Spleen (tissue), 7 donors: ENCODE results near the gene PRKG1.

ENCODE experiments used
- CTCF ChIP-seq, 11 experiments: fragments of 200-600 bp in 7 of 11; fragments of 450-650 bp in 4 of 11; sonication (generic) in 4 of 11; IDR thresholded peaks in 8 of 11; conservative IDR thresholded peaks in 3 of 11; 1 replicate in 7 of 11; 2 replicates in 4 of 11; pipeline versions ENCODE4 v1.4.0 to v1.8.0; 2016 to 2021; ENCODE audit warnings: antibody characterized with exemption in 11 of 11, inconsistent platforms in 4 of 11, mild to moderate bottlenecking in 1 of 11
- POLR2A ChIP-seq, 3 donors: fragments of 450-650 bp; IDR thresholded peaks; one replicate each; pipeline ENCODE4 v1.5.1; 2017; ENCODE audit warnings: antibody characterized with exemption in 3 of 3, mild to moderate bottlenecking in 1 of 3
- POLR2AphosphoS5 ChIP-seq, 3 donors: sonication (generic); formaldehyde crosslinking; IDR thresholded peaks; one replicate each; pipeline ENCODE4 v1.5.1; 2017; ENCODE audit warnings: antibody characterized with exemption in 3 of 3
- donor health status: DM: no; HTN: no; CAD: no; lungs with moderate emphysema.
- donor health status: DM: no; HTN: no; CAD: no.
- donor health status: DM: no; HTN: no; CAD: no.

- TF ChIP-seq CTCF (IDR thresholded peaks at IDR 0.05 in 8 of 11, conservative IDR thresholded peaks at IDR 0.05 in 3 of 11) (no peak), POLR2A (IDR thresholded peaks at IDR 0.05) (no peak), POLR2AphosphoS5 (IDR thresholded peaks at IDR 0.05) (no peak)
Observed at GRCh38 chr10:52170776-52171175, 1096.5 kb downstream of the PRKG1 start.
